Stimulated activated CD4-positive, alpha-beta T cell treated with anti-CD3 and anti-CD28 coated beads, TNF-alpha, amount 100 ng/mL, for 1 hour (primary cell): ENCODE results near the gene MBL2.

Experiments
- DNase-seq, 3 donors: peaks; one replicate each; pipeline ENCODE4 v3.0.0-alpha.2; 2020; ENCODE audit warnings: low read depth in 3 of 3, low spot score in 1 of 3

Gene MBL2

DNA sequence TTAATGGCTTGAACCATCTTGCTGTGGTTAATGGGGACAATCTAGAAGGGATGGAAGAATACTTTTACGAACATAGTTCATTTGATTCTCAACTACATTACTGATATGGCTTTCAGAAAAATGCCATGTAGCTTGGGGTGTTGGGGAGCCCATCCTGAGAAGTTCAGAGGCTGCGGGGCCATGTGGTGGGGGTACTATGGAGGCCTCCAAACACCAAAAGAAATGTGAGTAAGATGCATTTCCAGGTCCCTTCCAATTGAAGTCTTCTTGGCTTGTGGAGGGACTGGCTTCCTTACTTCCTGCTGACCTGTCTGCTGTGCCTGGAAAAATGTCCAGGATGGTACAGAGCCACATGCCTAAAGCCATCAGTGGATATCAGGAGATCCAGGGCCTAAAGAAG lies 1.6 kb upstream of the MBL2 start:
- DNase-seq, result no peak

DNA sequence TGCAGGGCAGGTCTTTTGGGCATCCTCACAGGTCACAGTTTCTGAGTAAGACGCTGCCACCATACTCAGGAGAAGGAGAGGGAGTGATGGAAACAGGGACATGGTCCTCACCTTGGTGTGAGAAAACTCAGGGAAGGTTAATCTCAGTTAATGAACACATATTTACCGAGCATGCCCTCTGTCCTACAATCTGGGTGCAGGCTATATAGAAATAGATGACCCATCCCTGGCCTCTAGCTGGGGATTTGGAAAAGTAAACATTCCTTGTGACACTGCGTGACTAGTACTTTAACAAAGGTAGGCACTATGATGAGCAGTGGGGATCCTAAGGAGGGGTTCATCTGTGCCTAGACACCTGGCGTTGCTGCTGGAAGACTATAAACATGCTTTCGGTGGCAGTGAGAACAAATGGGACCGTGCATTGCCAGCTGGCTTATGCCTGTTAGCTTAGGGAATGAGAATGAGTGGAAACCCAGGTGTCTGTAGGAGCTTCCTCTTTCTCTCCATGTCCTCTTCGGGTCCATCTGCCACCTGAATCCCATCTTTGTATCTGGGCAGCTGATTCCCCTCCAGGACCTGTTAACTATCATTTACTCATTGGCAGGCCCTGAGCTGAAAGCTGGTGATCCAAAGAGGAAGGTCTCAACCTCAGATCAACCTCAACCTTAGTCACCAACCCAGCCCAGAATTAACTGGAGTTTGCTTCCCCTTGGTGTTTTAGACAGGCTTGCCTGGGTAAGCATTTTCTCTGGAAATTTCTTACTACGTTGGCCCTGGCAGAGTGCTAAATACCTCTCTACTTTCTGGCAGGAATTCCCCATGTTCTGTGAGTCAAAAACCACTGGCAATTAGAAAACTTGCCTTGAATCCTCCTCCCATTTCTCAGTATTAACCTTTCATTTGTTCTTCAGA lies 794 bp downstream of the MBL2 start:
- no peak for DNase-seq

DNA sequence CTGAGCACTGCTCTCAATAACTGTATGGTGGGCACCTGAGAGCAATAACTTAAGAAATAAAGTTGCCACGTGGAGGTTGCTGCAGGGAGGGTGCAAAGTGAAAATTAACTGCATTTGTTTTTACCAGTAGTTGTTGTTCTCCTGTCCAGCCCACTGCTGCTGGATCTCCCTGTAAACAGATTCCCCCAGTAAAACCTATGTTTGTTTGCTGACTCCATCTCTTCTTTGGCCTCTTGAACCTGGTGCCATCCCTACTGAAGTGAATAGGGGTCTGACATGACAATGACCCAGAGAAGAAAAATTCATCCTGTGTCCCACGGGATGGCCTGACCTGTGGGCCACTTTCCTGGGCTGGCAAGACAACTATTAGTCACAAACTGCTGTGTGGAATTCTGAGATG lies 1.7 kb downstream of the MBL2 start:
- DNase-seq, result no peak

DNA sequence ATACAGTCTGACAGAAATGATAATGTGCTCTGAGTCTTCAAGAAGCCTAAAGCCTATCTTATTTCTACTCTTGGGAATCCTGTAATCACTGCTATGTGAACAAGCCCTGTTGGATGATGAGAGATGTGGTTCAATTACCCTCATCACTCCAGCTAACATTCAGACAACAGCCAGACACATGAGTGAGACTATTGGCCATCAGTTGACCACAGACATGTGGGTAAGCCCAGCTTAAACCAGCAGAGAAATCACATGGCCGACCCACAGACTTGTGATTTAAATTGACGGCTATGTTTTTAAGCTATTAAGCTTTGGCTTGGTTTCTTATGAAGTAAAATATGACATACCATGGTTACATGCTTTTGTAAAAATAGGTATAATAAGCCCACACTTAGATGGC lies 2.6 kb downstream of the MBL2 start:
- DNase-seq, result no peak

DNA sequence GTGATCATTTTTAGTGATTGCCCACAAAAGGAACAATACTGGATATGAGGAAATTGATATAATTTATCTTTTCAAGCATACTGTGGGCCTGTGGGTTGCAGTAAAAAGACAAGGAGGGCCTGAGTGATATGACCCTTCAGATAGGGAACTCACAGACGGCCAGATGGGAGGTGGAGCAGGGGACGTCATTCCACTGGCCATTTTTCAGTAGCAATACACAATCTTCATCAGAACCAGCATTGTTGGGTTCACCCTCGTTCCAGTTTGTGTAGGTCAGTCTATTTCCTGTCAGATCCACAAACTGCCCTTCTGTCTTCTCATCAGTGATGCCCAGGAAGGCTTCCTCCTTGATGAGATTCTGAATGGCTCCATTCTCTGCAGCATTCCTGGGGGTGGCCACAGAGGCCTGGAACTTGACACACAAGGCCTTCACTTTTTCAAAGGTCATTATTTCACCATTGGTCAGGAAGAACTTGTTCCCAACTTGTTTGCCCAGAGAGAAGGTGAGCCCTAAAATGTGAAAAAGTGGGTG lies 4.5 kb downstream of the MBL2 start:
- no peak for DNase-seq

DNA sequence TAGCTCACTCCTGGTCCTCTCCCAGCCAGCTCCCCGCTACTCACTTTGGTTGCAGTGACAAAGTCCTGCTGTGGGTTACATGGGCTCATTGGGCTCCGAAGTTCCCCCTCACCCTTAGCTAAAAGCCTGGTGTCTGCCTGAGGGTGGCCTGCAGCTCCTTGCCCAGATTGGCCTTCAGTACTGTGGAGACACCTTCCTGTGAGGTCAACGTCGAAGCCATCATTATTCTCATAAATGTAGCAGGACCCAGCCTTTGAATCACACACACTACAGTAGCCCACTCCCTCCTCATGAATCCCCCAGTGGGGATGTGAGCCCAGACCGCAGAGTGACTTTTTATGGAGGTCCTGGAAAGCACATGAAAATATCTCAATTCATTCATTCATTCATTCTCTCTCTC lies 10.5 kb downstream of the MBL2 start:
- no peak for DNase-seq

DNA sequence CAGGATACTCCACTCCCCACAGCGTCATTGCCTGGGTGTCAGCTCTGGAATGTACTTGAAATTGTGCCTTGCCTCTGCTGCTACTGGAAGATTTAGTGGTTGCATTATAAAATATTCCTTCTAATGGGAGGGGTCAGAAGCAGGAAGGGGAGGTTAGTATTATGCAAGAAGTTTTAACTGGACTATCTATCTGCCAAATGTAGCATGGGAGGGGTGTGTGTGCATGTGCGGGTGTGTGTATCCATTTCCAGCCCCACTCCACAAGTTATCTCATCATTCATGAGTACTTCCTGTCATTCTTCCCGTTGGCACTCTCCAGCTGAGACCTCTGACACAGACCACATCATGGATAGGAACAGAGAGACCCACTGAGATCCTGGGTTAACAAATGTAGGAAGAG lies 13.4 kb downstream of the MBL2 start:
- no peak for DNase-seq

DNA sequence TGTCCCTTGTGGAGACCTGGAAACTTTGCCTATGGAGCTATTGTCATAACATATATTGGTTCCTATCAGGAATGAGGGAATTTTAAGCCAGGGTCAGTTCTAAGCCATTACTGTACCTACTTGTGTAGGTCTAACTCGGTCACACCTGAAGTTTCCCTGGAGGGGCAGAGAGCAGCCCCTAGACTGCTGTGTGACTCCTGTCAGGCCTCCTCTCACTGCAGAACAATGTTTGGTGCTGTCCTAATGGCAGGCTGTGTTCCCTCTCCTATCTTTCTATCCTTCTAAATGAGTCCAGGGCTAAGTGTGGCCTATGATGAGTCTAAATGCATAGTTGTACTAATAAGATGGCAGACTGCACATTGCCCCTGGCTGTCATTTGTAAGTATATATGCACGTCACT lies 14.2 kb downstream of the MBL2 start:
- no peak for DNase-seq

DNA sequence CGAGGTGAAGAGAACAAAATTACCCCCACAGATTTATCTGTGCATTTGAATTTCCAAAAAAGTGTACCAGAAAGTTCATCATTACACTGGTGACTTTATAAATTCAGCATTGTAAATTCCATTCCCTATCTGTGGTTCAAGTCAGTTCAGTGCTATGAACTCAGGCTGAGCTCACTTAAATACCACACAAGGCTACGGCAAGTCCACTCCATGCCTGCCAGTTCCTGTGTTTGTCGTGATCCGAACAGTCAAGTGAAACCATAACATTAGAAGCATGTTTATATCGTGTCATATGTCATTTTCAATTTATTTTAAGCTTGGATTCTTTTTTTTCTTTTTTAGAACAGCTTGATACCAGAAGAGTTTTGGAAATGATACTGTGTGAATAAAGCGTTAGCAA lies 14.8 kb downstream of the MBL2 start:
- DNase-seq, result no peak

DNA sequence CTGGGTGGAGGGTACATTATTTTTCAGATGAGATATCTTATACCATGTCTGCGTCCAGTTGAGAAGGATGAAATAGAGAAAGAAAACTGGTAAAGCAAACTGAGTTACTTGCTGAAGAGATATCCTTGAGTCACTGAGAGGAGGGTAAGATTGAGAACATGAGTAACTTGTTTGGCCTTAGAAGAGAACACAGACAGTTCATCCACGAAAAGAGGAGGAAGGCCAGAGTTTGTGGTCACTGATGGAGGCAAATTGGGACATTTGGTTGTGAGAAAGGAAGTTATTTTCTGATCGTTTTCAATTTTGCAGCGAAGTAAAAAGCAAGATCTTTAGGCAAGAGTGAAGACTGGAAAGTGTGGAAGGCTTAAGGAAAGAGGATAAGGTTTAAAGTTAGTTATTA lies 15.6 kb downstream of the MBL2 start:
- DNase-seq, result no peak

DNA sequence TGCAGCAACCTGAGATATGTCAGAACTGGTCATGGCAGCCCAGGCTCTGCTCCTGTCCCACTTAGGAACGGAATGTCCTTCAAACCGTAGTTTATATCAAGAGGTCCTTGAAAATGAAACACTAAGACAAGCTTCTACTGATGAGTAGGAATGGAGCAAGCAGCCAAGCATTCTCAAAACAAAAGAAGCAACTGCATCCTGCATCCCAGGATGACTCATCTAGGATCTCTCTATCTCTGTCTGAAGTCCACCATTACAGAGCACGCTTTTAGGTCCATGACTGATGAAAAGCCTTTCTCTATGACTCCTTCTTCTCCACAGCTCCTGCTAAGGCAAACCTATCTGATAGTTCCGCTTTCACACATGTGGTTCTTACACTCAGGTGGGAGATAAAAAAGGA lies 16.3 kb downstream of the MBL2 start:
- DNase-seq, result no peak

DNA sequence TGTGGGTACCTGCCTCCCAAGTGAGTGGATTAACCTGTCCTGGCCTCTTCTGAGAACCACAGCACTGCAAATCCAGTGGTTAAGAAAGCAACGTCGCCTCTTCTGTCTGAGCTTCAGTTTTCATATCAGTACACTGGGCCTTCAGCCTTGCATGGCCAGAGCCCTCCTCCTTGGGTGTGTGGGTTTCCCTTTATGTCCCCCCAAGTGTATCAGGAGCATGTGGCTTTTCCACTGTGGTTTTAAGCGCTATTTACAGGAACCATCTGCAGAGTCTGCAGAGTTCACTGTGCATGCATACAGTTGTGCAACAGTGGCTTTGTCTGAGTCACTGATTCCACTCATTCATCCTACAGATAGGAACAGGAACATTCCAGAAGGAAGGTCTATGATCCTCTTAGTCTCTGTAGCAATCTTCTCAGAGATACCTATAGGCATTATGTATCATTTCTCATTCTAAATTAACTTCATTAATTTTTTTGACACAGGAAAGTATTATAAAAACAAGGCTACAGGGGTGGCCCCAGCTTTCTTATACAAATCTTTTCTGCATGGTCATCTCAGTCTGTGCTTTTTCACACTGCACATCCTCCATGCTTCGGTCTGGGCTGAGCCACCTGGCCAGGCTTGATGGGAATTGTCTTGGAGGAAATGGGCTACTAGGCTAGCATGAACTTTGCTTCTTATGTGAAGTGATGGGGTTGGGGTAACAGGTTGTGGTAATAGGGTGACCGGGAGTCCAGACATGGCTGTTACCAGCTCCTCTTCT lies 17.1 kb downstream of the MBL2 start:
- no peak for DNase-seq

DNA sequence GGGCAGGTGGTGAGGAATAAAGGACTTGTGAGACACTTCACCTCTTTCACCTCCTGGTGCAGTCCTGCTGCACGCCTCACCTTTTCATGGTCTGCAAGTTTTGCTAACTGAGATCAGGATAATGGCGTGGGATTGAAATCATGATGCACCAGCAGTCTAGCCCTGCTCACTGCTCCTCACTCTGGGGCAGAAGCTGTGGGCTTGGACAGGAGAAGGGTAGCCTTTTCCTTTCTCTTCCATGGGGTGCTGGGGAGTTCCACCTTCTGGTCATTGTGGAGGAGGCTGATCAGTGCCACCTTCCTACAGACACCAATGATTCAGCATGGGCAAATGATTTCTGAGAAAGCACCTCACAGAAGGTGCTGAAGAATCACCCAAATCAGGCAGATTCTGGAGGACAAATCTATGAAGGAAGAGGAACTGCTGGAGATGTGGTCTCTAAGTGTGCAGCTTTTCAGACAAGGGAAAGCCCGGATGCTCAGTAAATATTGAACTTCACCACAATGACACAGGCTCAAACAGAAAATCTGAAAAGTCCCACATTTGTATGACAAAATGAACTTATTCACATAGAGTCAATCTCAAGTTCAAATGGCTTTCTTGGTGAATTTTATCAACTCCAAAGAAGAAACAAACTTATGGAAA lies 19.7 kb downstream of the MBL2 start:
- DNase-seq, result no peak

DNA sequence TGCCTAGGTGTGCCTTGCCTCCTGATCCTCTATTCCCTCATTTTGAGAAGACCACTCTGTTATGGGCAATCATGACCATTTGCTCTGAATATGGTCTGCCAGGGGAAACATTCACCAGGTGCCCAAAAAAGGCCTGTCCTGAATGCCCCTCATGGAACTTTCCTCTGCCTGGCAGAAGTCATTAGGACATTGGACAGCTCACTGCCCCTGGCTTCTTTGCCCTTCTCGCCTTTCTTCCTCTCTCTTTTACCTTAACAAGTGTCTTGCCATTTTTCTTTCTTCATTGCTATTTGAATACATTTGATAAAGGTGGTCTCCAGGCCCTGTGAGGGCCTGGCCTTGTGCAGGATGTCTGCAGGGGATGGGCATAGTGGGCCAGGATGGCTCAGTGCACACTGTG lies 20.3 kb downstream of the MBL2 start:
- DNase-seq, result no peak

DNA sequence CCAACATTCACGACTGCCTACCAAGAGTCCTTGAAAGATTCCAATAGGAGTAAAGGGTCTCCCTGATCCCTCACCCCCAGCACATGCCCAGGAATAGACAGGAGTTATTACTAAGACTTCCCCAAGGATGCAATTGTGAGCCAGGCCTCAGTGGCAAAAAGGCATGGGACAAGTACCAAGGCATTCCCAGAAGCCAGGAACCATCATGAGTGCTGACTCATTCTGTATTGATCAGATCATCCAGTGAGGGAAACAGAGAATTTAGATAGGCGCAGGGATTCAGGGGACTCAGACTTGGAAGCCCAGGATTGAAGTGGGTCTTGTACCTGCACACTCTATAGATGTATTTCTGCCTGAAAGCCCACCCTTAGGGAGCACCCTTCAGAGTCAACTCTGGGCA lies 21.2 kb downstream of the MBL2 start:
- DNase-seq, result no peak

DNA sequence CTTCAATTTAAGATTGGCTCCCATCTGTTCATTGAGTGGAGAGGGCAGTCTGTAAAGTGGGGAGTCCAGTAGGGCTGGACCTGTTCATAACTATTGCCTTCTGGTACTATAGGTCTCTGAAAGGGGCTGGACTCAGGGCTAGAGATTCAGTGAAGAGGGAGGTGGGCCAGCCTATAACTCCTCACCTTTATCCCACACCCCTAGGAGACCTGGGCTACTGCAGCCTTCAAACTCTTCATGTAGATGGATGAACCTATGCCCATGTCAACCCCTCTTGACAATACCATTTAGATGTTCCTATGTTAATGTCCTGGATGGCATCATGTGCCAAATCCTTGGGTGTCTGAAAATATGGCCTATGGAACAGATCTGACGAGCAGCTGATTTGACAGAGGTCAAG lies 22.0 kb downstream of the MBL2 start:
- no peak for DNase-seq

DNA sequence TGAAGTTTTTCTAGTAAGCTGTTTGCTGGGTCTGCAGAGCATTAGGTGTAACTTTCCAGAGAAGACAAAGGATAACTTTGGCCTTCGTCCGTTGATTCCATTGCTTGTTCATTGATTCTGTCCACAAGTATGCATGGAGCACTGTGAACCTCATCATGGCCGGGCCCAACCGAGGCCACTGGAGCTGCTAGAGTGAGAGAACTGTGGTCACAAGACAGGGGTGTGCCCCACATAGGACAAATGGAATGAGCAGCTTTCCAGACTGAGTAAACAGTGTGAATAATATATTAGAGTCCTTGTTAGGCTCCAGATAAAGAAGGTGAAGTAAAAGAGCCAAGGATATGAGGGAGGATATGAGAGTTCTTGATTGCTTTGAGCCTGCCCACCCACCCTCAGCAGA lies 24.9 kb downstream of the MBL2 start:
- DNase-seq, result no peak

DNA sequence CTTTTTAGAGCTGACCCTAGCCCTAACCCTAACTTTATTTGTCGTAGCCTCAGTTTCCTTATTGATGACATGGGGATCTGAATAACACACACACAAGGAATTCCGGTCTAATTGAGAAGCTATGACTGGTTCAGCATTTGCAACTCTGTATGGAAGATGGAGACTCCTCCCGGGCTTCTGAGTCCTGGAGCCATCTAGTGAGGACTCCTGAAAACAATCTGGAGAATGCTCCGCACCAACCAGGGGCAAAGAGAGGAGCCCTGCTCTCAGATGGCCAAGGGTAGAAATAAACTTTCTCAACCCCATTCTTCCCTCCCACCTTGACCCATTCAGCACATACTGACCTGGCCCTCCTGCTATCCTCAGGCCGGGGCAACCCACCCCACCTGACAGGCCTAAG lies 26.4 kb downstream of the MBL2 start:
- DNase-seq, result no peak

DNA sequence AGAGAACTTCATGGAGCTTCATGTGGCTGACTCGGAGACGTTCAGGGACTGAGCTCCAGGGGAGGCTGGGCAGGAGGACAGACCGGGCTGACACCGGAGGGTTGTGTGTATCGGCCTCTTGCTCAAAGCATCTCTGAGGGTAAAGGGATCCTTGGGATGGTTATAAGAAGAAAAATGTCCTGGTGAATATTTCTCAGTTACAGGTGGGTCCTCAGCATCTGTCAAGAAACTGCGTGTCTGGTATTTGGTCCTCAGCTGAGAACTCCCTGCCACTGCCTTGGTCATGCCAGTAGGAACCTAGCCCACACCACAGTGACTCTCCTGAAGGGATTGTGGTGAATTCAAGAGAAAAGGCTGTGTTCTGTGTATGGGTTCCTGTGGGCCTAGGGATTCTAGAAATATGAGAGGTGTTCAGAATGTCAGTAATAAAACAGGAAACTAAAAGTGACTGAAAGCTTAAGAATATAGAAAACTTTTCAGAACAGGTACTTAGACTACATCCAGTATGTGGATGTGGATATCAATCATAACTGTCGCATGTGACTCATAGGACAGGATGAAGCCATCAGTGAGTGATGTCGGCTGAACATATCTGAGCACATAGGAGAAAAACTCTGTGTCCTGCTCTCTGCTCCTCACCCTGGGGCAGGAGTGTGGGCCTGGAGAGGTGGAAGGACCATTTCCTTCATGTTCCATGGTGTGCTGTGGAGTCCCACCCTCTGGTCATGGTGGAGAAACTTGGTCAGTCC lies 28.4 kb downstream of the MBL2 start:
- no peak for DNase-seq

DNA sequence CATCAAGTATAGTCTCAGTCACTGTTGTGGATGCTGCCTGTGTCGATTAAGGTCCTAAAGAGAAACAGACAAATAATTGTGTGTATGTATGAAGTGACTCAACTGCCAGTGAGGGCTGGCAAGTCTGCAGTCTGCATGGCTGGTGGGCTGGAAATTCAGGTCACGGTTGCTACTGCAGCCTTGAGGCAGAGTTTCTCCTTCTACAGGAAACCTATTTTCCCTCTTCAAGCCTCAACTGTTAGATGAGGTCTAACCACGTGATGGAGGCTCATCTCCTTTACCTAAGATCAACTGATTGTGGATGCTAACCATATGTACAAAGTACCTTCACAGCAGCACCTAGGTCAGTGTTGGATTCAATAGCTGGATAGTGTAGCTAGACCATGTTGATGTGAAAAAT lies 29.9 kb downstream of the MBL2 start:
- no peak for DNase-seq

DNA sequence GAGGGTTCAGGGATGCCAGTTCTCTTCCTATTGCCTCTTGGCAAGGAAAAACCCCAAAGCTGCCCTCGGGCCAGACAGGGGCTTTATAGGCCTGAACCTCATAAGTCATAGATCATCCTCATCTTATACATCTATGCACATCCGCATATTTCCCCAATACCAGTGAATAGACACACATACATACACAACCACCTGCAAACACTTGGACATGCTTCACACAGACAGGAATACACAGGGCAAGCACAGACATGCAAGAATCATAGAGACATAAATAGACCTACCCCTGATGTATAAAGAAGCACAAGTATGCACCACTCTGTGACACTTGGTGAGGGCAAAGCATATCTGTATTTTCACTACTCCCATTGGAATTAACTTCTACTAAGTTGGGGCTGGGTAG lies 30.7 kb downstream of the MBL2 start:
- no peak for DNase-seq
